HL-60/S4 treated with phorbol 12-myristate 13-acetate at 8.2 ng/mL for 4 days and 3 days (cell line): ENCODE results near the gene PBX1.

Experiments
- in situ Hi-C: fragments of 300-500 bp; cut with MboI; formaldehyde crosslinking; loops from 2 replicates; pipeline ENCODE4 v1.15.0; 2022; ENCODE audit warnings: low sequenced_read_pairs

Gene PBX1

GRCh38 chr1:164746632-164747031, 187.6 kb downstream of the PBX1 start:
- in situ Hi-C loops, result no loop called here

- in situ Hi-C loops, result no loop called here
Measured at GRCh38 chr1:164748253-164748899, 189.4 kb downstream of the PBX1 start.

DNA sequence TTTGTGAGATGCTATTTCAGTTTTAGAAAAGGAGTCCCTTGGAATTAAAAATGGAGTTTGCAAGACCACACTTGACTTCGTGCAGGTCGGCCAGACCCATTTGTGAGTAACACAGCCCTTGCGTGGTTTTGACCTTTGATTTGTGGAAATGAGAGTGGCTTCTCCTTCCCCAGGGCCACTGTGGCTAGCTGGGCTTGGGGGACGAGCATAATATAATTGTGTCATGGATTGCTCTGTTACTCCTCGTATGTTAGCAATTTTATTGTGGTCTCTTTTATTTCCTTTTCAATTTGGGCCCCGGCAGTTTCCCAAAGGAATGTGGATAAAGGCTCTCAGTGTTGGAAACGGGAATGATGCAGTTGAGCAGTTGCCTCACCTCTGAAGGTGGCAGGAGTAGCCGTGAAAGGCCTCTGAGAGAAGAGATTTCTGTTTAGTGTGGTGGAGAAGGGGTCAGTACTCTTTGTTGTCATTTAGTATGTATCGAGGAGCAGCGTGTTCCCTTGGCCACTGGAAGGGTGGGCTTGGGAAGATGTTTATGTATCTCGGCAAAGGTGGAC, 194.6 kb downstream of the PBX1 start:
- in situ Hi-C loops, result no loop called here

DNA sequence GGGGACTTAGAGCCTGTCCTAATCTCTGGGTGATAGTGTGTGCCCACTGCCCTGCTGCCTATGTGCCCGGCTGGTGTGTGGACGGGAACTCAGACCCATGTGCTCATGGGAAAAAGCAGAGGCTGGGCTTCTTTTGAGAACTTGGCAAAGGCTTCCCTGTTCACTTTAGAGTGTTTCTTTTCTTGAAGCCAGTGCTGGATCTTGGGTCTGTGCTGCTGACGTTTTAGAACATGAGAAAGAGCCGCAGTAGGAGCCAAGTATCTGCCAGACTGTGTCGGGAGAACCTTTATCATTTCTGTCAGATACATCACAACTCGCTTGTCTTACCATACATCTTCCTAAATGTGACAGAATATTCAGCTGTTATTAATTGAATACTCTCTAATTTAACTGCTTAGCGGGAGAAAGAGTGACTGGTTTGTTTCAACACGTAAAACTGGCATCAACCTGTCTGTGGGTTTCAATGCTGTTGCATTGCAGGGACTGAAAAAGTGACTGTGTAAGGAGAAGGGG, 195.2 kb downstream of the PBX1 start:
- in situ Hi-C loops, result no loop called here

DNA sequence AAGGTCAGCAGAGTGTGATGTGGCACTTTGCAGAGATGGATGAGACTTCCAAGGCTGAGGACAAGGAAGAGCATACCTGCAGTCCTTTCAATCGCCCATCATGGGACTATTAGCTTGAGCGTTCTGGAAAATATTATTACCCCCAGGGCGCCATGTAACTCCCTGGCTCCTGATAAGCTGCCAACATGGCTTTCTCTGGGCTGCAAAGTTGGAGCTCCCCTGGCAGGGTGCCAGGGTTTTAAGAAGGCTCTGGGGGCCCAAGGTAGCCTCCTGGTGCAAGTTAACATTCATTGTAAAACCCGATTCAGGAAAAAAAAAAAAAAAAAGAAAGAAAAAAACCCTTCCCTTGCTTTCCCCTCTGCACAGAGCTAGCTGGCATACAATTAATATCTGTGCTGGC, 196.7 kb downstream of the PBX1 start:
- in situ Hi-C loops, result no loop called here

DNA sequence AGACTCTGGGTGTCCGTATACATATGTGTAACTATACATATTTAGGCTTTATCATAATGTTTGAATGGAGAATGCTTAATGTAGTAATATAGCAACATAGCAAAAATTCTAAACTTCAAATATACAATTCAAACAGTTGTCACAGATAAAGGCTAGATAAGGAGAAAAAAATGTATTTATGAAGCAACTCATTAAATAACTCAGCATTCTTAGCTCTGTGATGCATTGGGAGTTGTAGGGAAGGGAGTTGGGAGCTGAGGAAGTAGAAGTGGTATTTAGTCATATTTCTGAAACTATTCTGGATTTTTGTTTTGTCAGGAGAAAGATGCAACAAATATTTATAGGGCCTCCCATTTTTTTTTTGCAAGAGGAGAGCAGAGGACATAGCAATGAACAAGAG, 197.8 kb downstream of the PBX1 start:
- in situ Hi-C loops, result no loop called here

DNA sequence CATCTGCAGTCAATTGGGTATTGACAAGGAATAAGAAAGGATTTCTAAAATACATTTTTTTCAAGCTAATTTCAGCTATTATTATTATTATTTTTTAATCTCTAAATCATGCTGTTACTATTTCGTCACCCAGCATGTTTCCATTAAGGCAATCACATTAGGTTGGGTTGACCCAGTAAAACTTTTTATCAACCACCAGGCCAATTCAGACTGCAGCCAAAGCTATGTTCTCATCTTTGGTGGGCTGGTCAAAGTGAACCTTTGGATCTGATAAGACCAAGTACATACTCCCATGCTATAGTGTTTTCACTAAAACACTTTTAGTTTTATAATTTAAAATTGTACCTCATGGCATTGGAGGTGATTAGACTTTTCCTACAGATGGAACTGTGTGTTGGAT, 198.6 kb downstream of the PBX1 start:
- in situ Hi-C loops, result no loop called here

DNA sequence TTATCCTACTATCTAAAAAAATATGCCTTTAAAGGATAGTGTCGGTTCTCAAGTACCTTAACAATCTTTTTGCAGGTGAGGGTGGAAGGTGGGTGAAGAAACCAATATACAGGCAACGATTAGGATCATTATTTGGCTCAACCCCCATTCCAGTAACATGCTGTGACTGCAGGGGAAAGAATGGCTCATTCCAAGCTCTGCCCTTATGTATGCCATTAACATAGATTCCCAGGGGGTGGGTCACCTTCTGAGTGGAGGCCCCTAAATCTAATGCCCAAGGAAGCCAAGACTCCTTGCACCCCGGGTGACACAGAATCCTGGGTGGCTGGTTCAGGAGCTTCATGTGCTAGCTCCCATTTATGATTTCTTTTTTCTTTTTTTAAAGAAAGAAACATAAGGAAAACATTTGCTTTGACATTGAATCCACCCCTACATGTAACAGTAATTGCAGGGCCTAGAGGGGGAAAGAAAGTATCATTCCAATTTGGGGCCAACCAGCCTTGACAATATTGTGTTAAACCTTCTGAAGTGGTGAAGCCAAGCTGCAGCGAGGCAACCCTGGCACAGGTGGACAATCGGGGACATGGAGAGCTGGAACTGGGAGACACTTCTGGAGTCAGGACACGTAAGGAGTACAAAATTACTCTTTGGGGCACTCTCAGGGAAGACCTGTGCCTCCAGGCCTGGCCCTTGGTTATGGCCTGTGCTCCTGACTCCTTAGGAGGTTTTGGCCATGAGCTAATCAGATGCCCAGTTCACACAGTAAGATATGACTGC, 200.3 kb downstream of the PBX1 start:
- in situ Hi-C loops, result no loop called here

DNA sequence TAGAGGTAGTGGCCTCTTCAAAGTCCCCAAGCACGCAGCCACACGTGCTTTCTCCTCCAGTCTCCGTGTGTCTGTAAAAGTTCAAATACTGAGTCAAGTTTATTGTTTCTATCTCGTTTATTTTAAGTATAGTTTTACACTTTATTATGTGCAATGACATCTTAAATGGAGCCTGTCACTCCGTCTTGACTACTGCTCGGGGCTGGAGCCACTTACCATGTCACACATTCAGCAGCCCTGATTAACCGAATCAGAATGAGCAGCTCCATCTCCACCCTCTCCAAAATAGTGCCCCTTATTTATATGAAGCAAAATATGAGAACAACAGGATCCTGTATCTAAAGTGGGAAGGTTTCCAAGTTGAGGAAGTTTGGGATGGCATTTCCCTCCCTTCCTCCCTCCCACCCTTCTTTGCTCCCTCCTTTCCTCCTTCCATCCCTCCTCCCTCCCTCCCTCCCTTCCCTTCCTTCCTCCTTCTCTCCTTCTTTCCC, 201.0 kb downstream of the PBX1 start:
- in situ Hi-C loops, result no loop called here

DNA sequence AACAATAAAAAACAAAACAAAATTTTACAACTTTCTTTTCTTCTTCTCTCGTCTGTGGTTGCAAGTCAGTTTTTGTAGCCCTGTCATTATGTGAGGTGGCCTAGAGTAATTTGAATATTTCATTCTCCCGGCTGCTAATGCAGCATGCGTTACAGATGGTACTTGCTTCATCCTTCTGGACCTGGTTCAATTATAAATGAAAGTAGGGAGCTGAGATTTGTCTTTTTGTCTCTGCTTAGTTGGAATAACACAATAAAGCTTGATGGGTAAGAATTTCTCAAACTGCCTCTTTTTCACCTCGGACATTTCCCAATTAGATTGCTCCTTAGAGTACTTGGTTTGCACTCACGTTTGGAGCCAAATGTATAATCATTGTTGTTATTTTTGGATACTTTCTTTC, 201.6 kb downstream of the PBX1 start:
- in situ Hi-C loops, result no loop called here

GRCh38 chr1:164761009-164761408, 202.0 kb downstream of the PBX1 start:
- in situ Hi-C loops, result no loop called here

DNA sequence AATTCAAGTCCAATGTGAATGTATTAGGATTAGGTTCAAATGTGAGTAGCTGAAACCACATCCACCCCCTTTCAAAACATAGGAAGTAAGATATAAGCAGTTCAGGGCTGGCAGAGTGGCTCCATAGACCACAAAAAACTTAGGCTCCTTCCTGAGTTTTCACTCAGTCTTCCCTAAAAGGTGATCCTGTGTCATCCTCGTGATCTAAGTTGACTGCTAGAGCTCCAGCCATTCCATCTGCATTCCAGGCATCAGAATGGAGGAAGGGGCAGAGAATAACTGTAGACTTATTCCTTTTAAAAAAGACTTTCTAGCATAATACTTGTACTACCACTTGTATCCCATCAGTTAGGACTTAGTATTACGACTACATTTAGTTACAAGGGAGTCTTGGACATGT, 204.1 kb downstream of the PBX1 start:
- in situ Hi-C loops, result no loop called here

DNA sequence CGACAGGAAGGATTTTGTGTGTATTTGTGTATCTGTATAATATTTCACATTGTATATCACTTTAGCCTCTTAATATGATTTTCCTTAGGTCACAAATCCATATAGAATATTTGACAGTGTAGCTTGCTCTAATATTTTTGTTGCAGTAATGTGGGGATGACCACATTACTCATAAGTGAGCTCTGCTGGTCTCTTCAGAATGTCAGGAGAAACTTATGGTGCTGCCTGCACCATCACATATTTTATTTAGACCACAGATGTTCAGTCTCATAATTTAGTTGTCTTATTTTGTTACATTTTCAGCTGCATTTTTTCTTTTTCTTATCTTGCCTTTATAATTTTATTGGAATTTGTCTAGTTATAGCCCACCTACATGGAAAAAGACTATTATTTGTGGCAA, 205.3 kb downstream of the PBX1 start:
- in situ Hi-C loops, result no loop called here

DNA sequence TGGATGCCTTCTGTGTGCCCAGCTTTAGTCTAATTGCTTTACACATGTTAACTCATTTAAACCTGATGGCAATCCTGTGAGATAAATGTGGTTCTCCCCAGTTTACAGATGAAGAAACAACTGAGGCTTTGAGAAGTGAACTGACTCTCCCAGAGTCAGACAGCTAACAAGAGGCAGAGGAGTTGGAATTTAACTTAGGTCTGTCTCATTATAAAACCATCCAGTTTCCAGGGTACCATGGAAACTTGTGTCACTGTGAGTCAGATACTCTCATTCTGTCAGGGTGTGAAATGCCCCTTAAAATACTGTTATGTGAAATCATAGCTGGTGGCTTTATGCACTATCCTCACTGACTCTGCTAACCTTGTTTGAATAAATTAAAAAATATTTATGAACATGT, 206.6 kb downstream of the PBX1 start:
- in situ Hi-C loops, result no loop called here

DNA sequence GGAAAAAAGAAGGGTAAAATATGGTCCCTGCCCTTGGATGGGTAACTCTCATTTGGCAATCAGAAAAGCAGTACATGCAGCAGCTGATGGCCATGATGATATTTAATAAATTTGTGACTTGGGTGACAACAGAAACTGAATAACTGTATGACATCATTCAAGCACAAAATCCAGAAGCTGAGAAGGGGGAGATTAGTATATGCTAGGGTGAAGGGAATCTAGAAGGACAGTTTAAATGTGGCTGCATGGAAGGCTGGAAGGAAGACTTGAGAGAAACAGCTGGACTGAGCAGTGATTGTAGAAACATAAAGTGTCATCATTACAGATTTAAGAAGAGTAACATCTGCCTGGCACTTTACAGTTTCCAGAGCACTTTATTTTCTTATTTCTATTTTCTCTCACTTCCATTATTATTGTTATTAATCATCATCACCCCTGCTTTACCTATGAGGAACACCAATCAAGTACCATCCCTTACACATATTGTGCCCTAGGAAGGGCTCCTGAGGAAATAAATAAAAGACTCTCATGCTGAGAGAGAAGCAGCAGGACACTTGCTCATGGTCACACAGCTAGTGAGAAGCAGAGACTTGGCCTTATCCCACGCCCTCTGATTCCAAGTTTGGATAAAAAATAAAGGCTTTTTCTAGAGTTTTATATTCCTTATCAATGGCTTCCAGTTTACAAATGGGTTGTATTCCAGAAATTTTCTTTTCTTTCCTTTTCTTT, 207.2 kb downstream of the PBX1 start:
- in situ Hi-C loops, result no loop called here

DNA sequence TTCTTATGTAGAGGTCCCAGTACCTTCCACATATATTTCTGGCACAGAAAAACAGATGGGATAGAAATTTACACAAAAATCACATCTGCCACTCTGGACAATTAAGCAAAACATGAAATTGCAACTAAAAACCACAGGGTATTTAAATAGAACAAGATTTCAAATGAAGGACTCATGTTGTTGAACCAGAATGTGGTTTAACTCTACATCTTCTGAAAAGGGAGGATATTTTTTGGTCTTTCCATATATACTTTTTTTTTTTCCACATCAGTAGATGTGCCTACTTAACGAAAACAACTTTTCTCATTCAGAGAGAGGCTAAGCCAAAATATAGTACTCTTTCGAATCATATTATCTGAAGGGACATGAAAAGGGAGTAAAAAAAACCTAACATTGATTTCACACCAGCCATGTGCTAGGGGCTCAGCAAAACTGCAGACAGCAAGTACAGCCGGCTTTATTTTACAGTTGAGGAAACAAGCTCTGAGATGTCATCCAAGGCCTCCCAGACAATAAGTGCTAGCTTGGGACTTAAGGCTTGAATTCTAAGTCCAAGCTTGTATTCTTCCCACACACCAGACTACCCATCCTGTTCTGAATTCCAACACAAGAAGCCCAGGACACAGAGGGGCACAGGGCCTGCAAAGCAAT, 208.9 kb downstream of the PBX1 start:
- in situ Hi-C loops, result no loop called here

GRCh38 chr1:164768619-164769018, 209.6 kb downstream of the PBX1 start:
- in situ Hi-C loops, result no loop called here

GRCh38 chr1:164769486-164770130, 210.6 kb downstream of the PBX1 start:
- in situ Hi-C loops, result no loop called here

DNA sequence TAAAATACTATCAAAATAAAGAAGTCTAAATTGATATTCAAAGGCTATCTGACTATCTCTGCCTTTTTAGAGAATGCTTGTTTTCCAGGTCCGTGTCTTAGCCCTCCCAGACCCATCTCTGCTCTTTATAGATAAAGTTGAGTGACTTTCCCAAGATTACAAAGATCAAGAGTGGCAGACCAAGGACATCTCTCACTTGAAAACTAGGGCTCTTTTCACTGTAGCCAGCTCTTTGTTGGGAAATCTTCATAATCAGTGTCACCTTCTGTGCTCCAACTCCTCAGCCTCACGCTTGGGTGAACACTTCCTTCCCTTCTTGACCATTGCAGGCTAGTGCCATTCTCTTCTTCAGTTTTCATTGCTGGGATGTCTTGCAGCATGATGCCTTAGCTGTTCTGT, 211.1 kb downstream of the PBX1 start:
- in situ Hi-C loops, result no loop called here

DNA sequence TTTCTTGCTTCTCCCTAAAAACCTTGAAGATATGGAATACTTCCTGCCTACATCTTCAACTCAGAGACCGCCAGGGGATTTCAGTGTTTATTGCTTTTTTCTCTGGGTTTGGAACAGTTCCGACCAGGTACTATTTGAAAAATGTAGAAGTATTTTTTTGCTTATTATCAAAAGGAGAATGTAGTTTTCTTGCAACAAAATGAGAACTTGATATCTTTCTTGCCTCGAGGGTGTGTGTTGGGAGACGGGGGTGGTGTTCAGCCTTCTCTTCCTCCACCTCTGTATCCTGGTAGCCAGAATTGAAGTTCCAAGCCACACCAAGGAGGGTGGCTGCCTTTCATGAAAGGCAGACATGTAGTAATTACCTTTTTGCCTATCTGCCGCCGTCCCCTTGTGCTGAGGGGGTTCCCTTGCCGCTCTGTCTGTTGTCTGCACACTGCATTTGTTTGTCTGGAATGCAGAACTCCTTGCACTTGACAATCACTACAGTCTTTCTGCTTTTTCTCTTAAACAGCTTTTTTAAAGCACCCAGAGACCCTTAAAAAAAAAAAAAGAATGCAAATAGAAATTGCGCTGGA, 212.1 kb downstream of the PBX1 start:
- in situ Hi-C loops, result no loop called here
